Tibial nerve (tissue), 4 donors: ENCODE data around the gene CACNA1I.

Experiments used
- CTCF ChIP-seq, 5 experiments: fragments of 200-600 bp in 3 of 5; fragments of 450-650 bp in 2 of 5; sonication (generic) in 3 of 5; IDR thresholded peaks; one replicate each; pipeline ENCODE4 v1.5.1; 2016 to 2019; ENCODE audit warnings: antibody characterized with exemption in 5 of 5, mild to moderate bottlenecking in 3 of 5, moderate library complexity in 2 of 5
- EP300 ChIP-seq, 2 donors: sonication (generic); formaldehyde crosslinking; IDR thresholded peaks; one replicate each; pipeline ENCODE4 v1.6.1; 2017; ENCODE audit warnings: antibody characterized with exemption in 2 of 2, mild to moderate bottlenecking in 1 of 2
- POLR2A ChIP-seq, 2 donors: fragments of 450-650 bp; IDR thresholded peaks; one replicate each; pipeline ENCODE4 v1.6.1; 2017; ENCODE audit warnings: antibody characterized with exemption in 2 of 2, mild to moderate bottlenecking in 2 of 2, moderate library complexity in 2 of 2

- TF ChIP-seq CTCF (IDR thresholded peaks at IDR 0.05), result no peak
- no peak for TF ChIP-seq POLR2A (IDR thresholded peaks at IDR 0.05)
- no peak for TF ChIP-seq EP300 (IDR thresholded peaks at IDR 0.05)
These were observed 145.4 kb downstream of the CACNA1I start for GRCh38 chr22:39715778-39716495.
